H1 (cell line): ENCODE measurements around the gene COL26A1. TPM values are rescaled to one million over a fixed set of nuclear protein-coding genes. Genes with fewer than 3 reads are reported as not detected.

Experiments
- CTCF ChIA-PET: fragments of 300-600 bp; sonication (Branson Sonifier 250); formaldehyde crosslinking; loops from one replicate; lab custom pipeline; 2021; ENCODE audit not compliant: partially characterized antibody; lab: Charles Lee
- POLR2A ChIA-PET: fragments of 300-600 bp; sonication (Branson Sonifier 250); formaldehyde crosslinking; loops from one replicate; lab custom pipeline; 2021; ENCODE audit warnings: inconsistent platforms; ENCODE audit not compliant: partially characterized antibody; lab: Charles Lee
- DNase-seq, 2 experiments: peaks; one replicate each; pipeline versions ENCODE4 v3.0.0 to v3.0.0-alpha.2; 2010 to 2022; ENCODE audit warnings: low spot score in 2 of 2, low read depth in 1 of 2, mixed read lengths in 1 of 2
- FAIRE-seq: peaks from 2 replicates; lab custom pipeline; 2011; peaks lifted over from hg19 to GRCh38; lab: Jason Lieb, UNC
- H2AFZ ChIP-seq: 2 replicates; pipeline ENCODE4 v1.8.1; 2012; ENCODE audit warnings: low read length, inconsistent platforms
- H2AK5ac ChIP-seq: 2 replicates; pipeline ENCODE4 v1.6.1; 2013; ENCODE audit warnings: low read depth, low read length
- H2BK120ac ChIP-seq: replicated peaks from 2 replicates; pipeline ENCODE3; 2013; ENCODE audit warnings: low read depth, low read length, inconsistent platforms
- H2BK12ac ChIP-seq: 2 replicates; pipeline ENCODE4 v1.6.1; 2013; ENCODE audit warnings: low read depth, low read length
- H2BK15ac ChIP-seq: 2 replicates; pipeline ENCODE4 v1.6.1; 2013; ENCODE audit warnings: low read length
- H2BK20ac ChIP-seq: 2 replicates; pipeline ENCODE4 v1.6.1; 2013; ENCODE audit warnings: low read length
- H2BK5ac ChIP-seq: 2 replicates; pipeline ENCODE4 v1.6.1; 2013; ENCODE audit warnings: low read depth, low read length
- H3K14ac ChIP-seq: 2 replicates; pipeline ENCODE4 v1.6.1; 2013; ENCODE audit warnings: inconsistent platforms; ENCODE audit not compliant: insufficient read length
- H3K18ac ChIP-seq: 2 replicates; pipeline ENCODE4 v1.6.1; 2013; ENCODE audit warnings: low read length; ENCODE audit errors: extremely low read depth
- H3K23ac ChIP-seq: 2 replicates; pipeline ENCODE4 v1.6.1; 2013; ENCODE audit warnings: inconsistent platforms; ENCODE audit not compliant: insufficient read length
- H3K23me2 ChIP-seq: 2 replicates; pipeline ENCODE4 v1.6.1; 2013; ENCODE audit warnings: low read depth, low read length
- H3K27ac ChIP-seq: 2 replicates; pipeline ENCODE4 v1.6.1; 2011; ENCODE audit warnings: low read depth, low read length, inconsistent platforms
- H3K27me3 ChIP-seq, 4 experiments: replicated peaks in 1 of 4; 1 replicate in 1 of 4; 2 replicates in 3 of 4; pipeline versions ENCODE4 v1.6.1 to v1.8.1; 2011 to 2013; ENCODE audit warnings: low read length in 3 of 4, mild to moderate bottlenecking in 3 of 4, inconsistent platforms in 2 of 4, mixed read lengths in 2 of 4, moderate library complexity in 1 of 4; ENCODE audit not compliant: control insufficient read depth in 3 of 4, insufficient read depth in 3 of 4; ENCODE audit errors: extremely low read depth in 1 of 4
- H3K36me3 ChIP-seq, 4 experiments: 2 replicates each; pipeline versions ENCODE4 v1.6.1 to v1.8.1; 2011 to 2013; ENCODE audit warnings: mild to moderate bottlenecking in 4 of 4, low read length in 3 of 4, moderate library complexity in 2 of 4, control low read depth in 1 of 4, inconsistent platforms in 1 of 4; ENCODE audit not compliant: insufficient read depth in 4 of 4, control insufficient read depth in 2 of 4
- H3K4ac ChIP-seq: replicated peaks from 2 replicates; pipeline ENCODE3; 2013; ENCODE audit warnings: low read length, low read depth, mixed read lengths, inconsistent platforms; ENCODE audit not compliant: insufficient read length
- H3K4me1 ChIP-seq, 4 experiments: replicated peaks in 1 of 4; 1 replicate in 1 of 4; 2 replicates in 3 of 4; pipeline versions ENCODE4 v1.6.1 to v1.8.1; 2011 to 2013; ENCODE audit warnings: low read length in 3 of 4, inconsistent platforms in 2 of 4, mixed read lengths in 1 of 4; ENCODE audit not compliant: insufficient read depth in 4 of 4, control insufficient read depth in 3 of 4
- H3K4me2 ChIP-seq, 2 experiments: 2 replicates each; pipeline versions ENCODE4 v1.6.1 to v1.8.1; 2011 to 2013; ENCODE audit warnings: low read depth in 2 of 2, low read length in 2 of 2, control low read depth in 1 of 2, inconsistent platforms in 1 of 2, mild to moderate bottlenecking in 1 of 2; ENCODE audit not compliant: insufficient read depth in 1 of 2
- H3K4me3 ChIP-seq, 4 experiments: fragments of 200-600, 300-600 bp in 1 of 4; sonication (generic), shearing (Covaris generic), sonication (Bioruptor Twin) in 1 of 4; 2 replicates each; pipeline versions ENCODE4 v1.5.1 to v1.8.1; 2011 to 2016; ENCODE audit warnings: low read length in 4 of 4, low read depth in 3 of 4, control low read depth in 2 of 4, inconsistent platforms in 2 of 4, mild to moderate bottlenecking in 2 of 4, mixed read lengths in 1 of 4, moderate library complexity in 1 of 4; ENCODE audit not compliant: insufficient read depth in 2 of 4; ENCODE audit errors: extremely low read depth in 1 of 4
- H3K56ac ChIP-seq: replicated peaks from 2 replicates; pipeline ENCODE3; 2013; ENCODE audit warnings: low read depth, mild to moderate bottlenecking, mixed read lengths, low read length, inconsistent platforms; ENCODE audit not compliant: insufficient read length
- H3K79me1 ChIP-seq: 2 replicates; pipeline ENCODE4 v1.6.1; 2013; ENCODE audit warnings: low read depth, low read length, control low read depth
- H3K79me2 ChIP-seq, 2 experiments: 2 replicates each; pipeline versions ENCODE4 v1.6.1 to v1.8.1; 2012 to 2013; ENCODE audit warnings: low read length in 2 of 2, mild to moderate bottlenecking in 2 of 2, inconsistent platforms in 1 of 2; ENCODE audit not compliant: insufficient read depth in 2 of 2, control insufficient read depth in 1 of 2
- H3K9ac ChIP-seq, 4 experiments: replicated peaks in 1 of 4; 1 replicate in 1 of 4; 2 replicates in 3 of 4; pipeline versions ENCODE4 v1.6.1 to v1.8.1; 2011 to 2013; ENCODE audit warnings: low read depth in 3 of 4, low read length in 3 of 4, control low read depth in 2 of 4, mild to moderate bottlenecking in 2 of 4, moderate library complexity in 2 of 4, inconsistent platforms in 1 of 4; ENCODE audit errors: extremely low read depth in 1 of 4
- H3K9me3 ChIP-seq, 2 experiments: 2 replicates each; pipeline versions ENCODE4 v1.6.1 to v1.8.1; 2012 to 2013; ENCODE audit warnings: mild to moderate bottlenecking in 2 of 2, moderate library complexity in 2 of 2, control low read depth in 1 of 2, inconsistent platforms in 1 of 2, low read depth in 1 of 2, low read length in 1 of 2, mixed read lengths in 1 of 2; ENCODE audit not compliant: insufficient read depth in 2 of 2
- H4K20me1 ChIP-seq, 2 experiments: replicated peaks in 1 of 2; 2 replicates each; pipeline versions ENCODE3 to v1.8.1; 2011 to 2013; ENCODE audit warnings: inconsistent platforms in 2 of 2, low read length in 2 of 2, mild to moderate bottlenecking in 1 of 2; ENCODE audit not compliant: insufficient read depth in 2 of 2, control insufficient read depth in 1 of 2
- H4K5ac ChIP-seq: 2 replicates; pipeline ENCODE4 v1.6.1; 2013; ENCODE audit warnings: low read length, low read depth, mixed read lengths, inconsistent platforms; ENCODE audit not compliant: insufficient read length
- H4K8ac ChIP-seq: 2 replicates; pipeline ENCODE4 v1.8.0; 2013; ENCODE audit warnings: mild to moderate bottlenecking, moderate library complexity, low read length, inconsistent platforms; ENCODE audit not compliant: insufficient read depth; ENCODE audit errors: extremely low read depth
- H4K91ac ChIP-seq: replicated peaks from 2 replicates; pipeline ENCODE3; 2013; ENCODE audit warnings: low read length, mixed read lengths, inconsistent platforms; ENCODE audit not compliant: insufficient read length
- CEBPB ChIP-seq: IDR thresholded peaks from 2 replicates; pipeline ENCODE4 v1.6.1; 2012; ENCODE audit warnings: low read depth, low read length
- CTCF ChIP-seq, 3 experiments: IDR thresholded peaks; 1 replicate in 2 of 3; 2 replicates in 1 of 3; pipeline versions ENCODE4 v1.5.1 to v1.6.1; 2011; ENCODE audit warnings: low read length in 3 of 3, mild to moderate bottlenecking in 3 of 3, inconsistent platforms in 2 of 3, low read depth in 1 of 3, moderate library complexity in 1 of 3; ENCODE audit not compliant: insufficient read depth in 1 of 3; ENCODE audit errors: control extremely low read depth in 1 of 3
- GABPA ChIP-seq: IDR thresholded peaks from 2 replicates; pipeline ENCODE4 v1.6.1; 2011; ENCODE audit warnings: mild to moderate bottlenecking, low read length, moderate library complexity, borderline replicate concordance; ENCODE audit not compliant: insufficient read depth
- NANOG ChIP-seq: IDR thresholded peaks from 2 replicates; pipeline ENCODE4 v1.6.1; 2011; ENCODE audit warnings: low read length, low read depth, mild to moderate bottlenecking, inconsistent platforms; ENCODE audit not compliant: insufficient read depth, poor library complexity, severe bottlenecking
- POU5F1 ChIP-seq: IDR thresholded peaks from 2 replicates; pipeline ENCODE4 v1.6.1; 2011; ENCODE audit warnings: low read depth, mild to moderate bottlenecking, low read length, moderate library complexity
- SP1 ChIP-seq: IDR thresholded peaks from 2 replicates; pipeline ENCODE4 v1.6.1; 2011; ENCODE audit warnings: low read depth, low read length
- YY1 ChIP-seq: IDR thresholded peaks from 2 replicates; pipeline ENCODE4 v1.6.1; 2011; ENCODE audit warnings: low read depth, mild to moderate bottlenecking, low read length
- WGBS, 2 experiments: shearing (Covaris generic) in 1 of 2; methylation state at CpG; one replicate each; pipeline versions ENCODE4 v1.1.6 to v1.1.7; 2013 to 2015; ENCODE audit warnings: low lambda C conversion rate in 2 of 2, mixed read lengths in 2 of 2, inconsistent platforms in 1 of 2, low coverage in 1 of 2, missing lambda C conversion rate in 1 of 2; ENCODE audit not compliant: insufficient replicate concordance in 2 of 2, insufficient coverage in 1 of 2, insufficient read length in 1 of 2; ENCODE audit errors: extremely low coverage in 1 of 2, missing lambda C conversion rate in 1 of 2; 5-methylcytosine and 5-hydroxymethylcytosine counted together
- polyA plus RNA-seq, 7 experiments: library from polyadenylated mRNA; depleted of rRNA in 3 of 7; stranded (reverse) in 5 of 7; unstranded in 2 of 7; fragments of >200 nt in 5 of 7; fragments of 200-250 nt in 2 of 7; gene quantifications; 1 replicate in 5 of 7; 2 replicates in 1 of 7; 4 replicates in 1 of 7; pipeline versions ENCODE4 v1.2.1 to v1.2.3, GENCODE V29; 2011 to 2013; ENCODE audit warnings: missing spikeins in 2 of 7, mixed read lengths in 2 of 7
- total RNA-seq: library from RNA; stranded (reverse); fragmentation: NEBNext Ultra II Directional; extraction: Animal tissue kit (Norgen Biotek cat#: 25700); gene quantifications from 2 replicates; pipeline ENCODE4 v1.2.1, GENCODE V29; 2021
- TF ChIP-seq, protein P1 (sequence below): IDR thresholded peaks from 2 replicates; pipeline ENCODE4 v1.6.1; 2011; ENCODE audit warnings: low read depth, mild to moderate bottlenecking, low read length; ENCODE audit not compliant: insufficient read depth

COL26A1 gene
- total and polyA plus RNA-seq, 2 of the 8 experiments (the other 6 are each of a cell fraction or from before 2014, with no cell fraction given) = 51.1 to 68.8 TPM

GRCh38 chr7:101391991-101392390 lies 29.3 kb downstream of the COL26A1 start:
- DNase-seq = peak in 1 of 2 experiments; percentile 51

More at GRCh38 chr7:101391991-101392390, 29.3 kb downstream of the COL26A1 start:
- Histone ChIP-seq H4K91ac (no peak overlapping the region), H3K79me1 (peaks cover 9% of the 10 kb centered on the region), H3K4me3 (no peak overlapping the region), H3K18ac (peak overlapping the region; percentile 71), H2BK120ac (no peak overlapping the region), H2AFZ (no peak overlapping the region), H3K27me3 (no peaks in the 10 kb centered on the region), H2BK15ac (0 out of 2 replicates have a peak overlapping the region, but pooled peaks have one; percentile 25), H2BK12ac (peak overlapping the region; percentile 78), H2BK20ac (peak overlapping the region; percentile 82), H3K23ac (no peak overlapping the region), H3K36me3 (no peaks in the 10 kb centered on the region), H2BK5ac (peak overlapping the region; percentile 56; the same call in 1 of the 2 replicates), H2AK5ac (peak overlapping the region; percentile 88), H3K27ac (0 out of 2 replicates have a peak overlapping the region, but pooled peaks have one; percentile 23), H3K14ac (no peak overlapping the region), H3K4me2 (no peak overlapping the region), H3K4ac (peak overlapping the region; percentile 57), H3K9me3 (no peaks in the 10 kb centered on the region), H4K20me1 (no peaks in the 10 kb centered on the region), H3K4me1 (peaks cover 7 to 18% (median 12%) of the 10 kb centered on the region in 4 experiments), H3K56ac (no peak overlapping the region), H4K5ac (no peak overlapping the region), H3K9ac (no peak overlapping the region), H3K79me2 (peaks cover 0 to 35% of the 10 kb centered on the region in 2 experiments; a peak in 2 of 4 replicates), H3K23me2 (no peaks in the 10 kb centered on the region), H4K8ac (no peak overlapping the region)
- no peak for FAIRE-seq
- POLR2A ChIA-PET = interaction anchor here (1.5 to 3.4 kb wide), 3 partner anchors 11 to 20 kb away, joined by 3 to 16 read pairs (median 10); no protein-coding TSS in a partner anchor
- WGBS, 2 experiments = 80% methylated on average over 6 of the region's 6 CpGs; no CpG with 5 or more reads in 1 of the 2 experiments
- CTCF ChIA-PET = interaction anchor here (1.1 to 36.0 kb wide), 3 partner anchors 12 to 77 kb away, joined by 4 to 728 read pairs (median 728); partner anchors contain the start of gene COL26A1
- no peak for TF ChIP-seq NANOG
- TF ChIP-seq GABPA = no peak
- no peak for TF ChIP-seq SP1
- TF ChIP-seq CEBPB = no peak
- TF ChIP-seq YY1 = no peak
- TF ChIP-seq POU5F1 = no peak
- TF ChIP-seq CTCF (IDR thresholded peaks at IDR 0.05; ENCODE audit: control extremely low read depth in 1 of 3, insufficient read depth in 1 of 3, low read depth in 1 of 3, low read length in 3 of 3) = no peak
- TF ChIP-seq, protein P1, sequence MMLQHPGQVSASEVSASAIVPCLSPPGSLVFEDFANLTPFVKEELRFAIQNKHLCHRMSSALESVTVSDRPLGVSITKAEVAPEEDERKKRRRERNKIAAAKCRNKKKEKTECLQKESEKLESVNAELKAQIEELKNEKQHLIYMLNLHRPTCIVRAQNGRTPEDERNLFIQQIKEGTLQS = no peak
